Myocyte (in vitro differentiated cells): ENCODE results near the gene HSPA12A. TPM values are rescaled to one million over a fixed set of nuclear protein-coding genes. Genes with fewer than 3 reads are reported as not detected.
A peak's percentile ranks its signal among the peaks of the same experiment; 100 is the strongest.

Experiments
- DNase-seq: peaks from one replicate; pipeline ENCODE4 v3.0.0-alpha.2; 2012; ENCODE audit warnings: low read depth
- total RNA-seq: library from RNA; depleted of rRNA; stranded (reverse); fragments of >200 nt; gene quantifications from 2 replicates; pipeline ENCODE4 v1.2.3, GENCODE V29; 2014

Gene HSPA12A
- total RNA-seq, 1 donor from 2014 or later: 7.8 TPM

DNA sequence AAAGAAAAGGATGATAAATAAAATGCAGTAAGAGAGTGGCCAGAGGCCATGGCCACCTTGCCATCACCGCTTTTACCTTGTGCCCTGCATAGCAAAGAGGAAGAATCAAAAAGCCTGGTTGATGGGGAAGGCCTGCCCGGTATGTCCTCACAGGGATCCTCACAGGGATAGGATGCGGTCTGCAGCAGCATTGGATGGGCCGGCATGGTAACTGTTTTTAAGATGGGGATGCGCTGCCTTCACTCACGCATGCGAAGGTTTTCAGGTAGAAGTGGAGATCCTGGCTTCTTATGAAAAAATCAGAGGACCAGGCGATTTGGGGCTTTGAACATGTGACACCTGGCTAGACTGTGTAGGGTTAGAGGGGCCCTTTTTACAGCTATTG is 109.2 kb downstream of the HSPA12A start:
- no peak for DNase-seq

- no peak for DNase-seq
Measured at GRCh38 chr10:116632596-116633215, 109.7 kb downstream of the HSPA12A start.

- DNase-seq: no peak
Measured at GRCh38 chr10:116631871-116632295, 110.5 kb downstream of the HSPA12A start.

DNA sequence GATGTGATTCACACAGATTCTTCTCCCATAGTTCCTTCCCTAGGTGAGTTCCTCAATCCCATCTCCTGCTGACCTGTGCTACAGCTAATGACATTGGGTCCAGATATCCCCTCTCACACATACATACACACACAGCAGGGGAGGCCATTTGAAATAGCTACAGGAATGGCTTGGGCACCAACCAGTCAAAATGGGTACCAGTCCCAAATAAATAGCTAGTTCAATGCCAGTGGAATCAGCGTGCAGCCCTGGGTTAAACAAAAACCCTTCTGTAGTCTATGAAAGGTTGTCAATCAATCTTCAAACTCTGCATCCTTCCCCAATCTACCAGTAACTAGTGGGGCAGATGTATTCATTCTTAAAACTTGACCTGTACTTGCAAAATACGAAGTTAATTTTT is 112.3 kb downstream of the HSPA12A start:
- DNase-seq: no peak

GRCh38 chr10:116629340-116629739 is 113.0 kb downstream of the HSPA12A start:
- no peak for DNase-seq

- DNase-seq: peak; percentile 6
Measured at GRCh38 chr10:116627386-116627933, 114.9 kb downstream of the HSPA12A start.

- DNase-seq: no peak
Measured at GRCh38 chr10:116626815-116627214, 115.6 kb downstream of the HSPA12A start.

GRCh38 chr10:116625845-116626244 is 116.5 kb downstream of the HSPA12A start:
- no peak for DNase-seq

- DNase-seq: no peak
Measured at GRCh38 chr10:116621934-116622655, 120.3 kb downstream of the HSPA12A start.

- DNase-seq: no peak
Measured at GRCh38 chr10:116621476-116621875, 120.9 kb downstream of the HSPA12A start.

Other genes with a start within 250 kb of the HSPA12A start
- not detected in 2 replicates for gene PNLIP, start 196.6 kb downstream of the HSPA12A start, total RNA-seq
- gene PNLIPRP1, start 151.6 kb downstream of the HSPA12A start, total RNA-seq: not detected in 2 replicates
- gene PNLIPRP2, start 121.6 kb downstream of the HSPA12A start, total RNA-seq: not detected in 2 replicates
- gene ENO4, start 106.9 kb upstream of the HSPA12A start, total RNA-seq: 0.19 TPM in 1 of 2 replicates, not detected in the other